RWPE1 (cell line): ENCODE data around the gene RASA3.

ENCODE experiments used
- CTCF ChIA-PET: fragments of 350-600 bp; sonication (Branson Sonifier 250); formaldehyde crosslinking; extraction: SDS; loops from one replicate; lab custom pipeline; 2021; lab: Yijun Ruan, JAX
- POLR2A ChIA-PET: fragments of 400-600 bp; formaldehyde crosslinking; extraction: SDS; loops from one replicate; lab custom pipeline; 2020; ENCODE audit warnings: antibody characterized with exemption; ENCODE audit not compliant: low non-redundant PET; lab: Yijun Ruan, JAX
- DNase-seq: peaks from one replicate; pipeline ENCODE4 v3.0.0; 2012; ENCODE audit warnings: low spot score
- H3K27ac ChIP-seq: fragments of 450-650 bp; 2 replicates; pipeline ENCODE4 v1.5.1; 2017
- TF ChIP-seq, protein P1 (sequence below): fragments of 450-650 bp; conservative IDR thresholded peaks from 2 replicates; pipeline ENCODE4 v1.5.1; 2017; ENCODE audit warnings: low read depth, mild to moderate bottlenecking

Gene RASA3

GRCh38 chr13:113939129-113939943 is 193.1 kb downstream of the RASA3 start:
- DNase-seq = no peak
- ChIA-PET POLR2A (interaction anchor here (0.6 kb wide), 1 partner anchor 118 kb away, joined by 6 read pairs; no protein-coding TSS in a partner anchor), CTCF (interaction anchor here (1.2 to 2.5 kb wide), 2 partner anchors 8 to 12 kb away, joined by 6 to 11 read pairs; no protein-coding TSS in a partner anchor)
- H3K27ac ChIP-seq = no peak overlapping the region; the same call in 1 of the 2 replicates
- TF ChIP-seq, protein P1, sequence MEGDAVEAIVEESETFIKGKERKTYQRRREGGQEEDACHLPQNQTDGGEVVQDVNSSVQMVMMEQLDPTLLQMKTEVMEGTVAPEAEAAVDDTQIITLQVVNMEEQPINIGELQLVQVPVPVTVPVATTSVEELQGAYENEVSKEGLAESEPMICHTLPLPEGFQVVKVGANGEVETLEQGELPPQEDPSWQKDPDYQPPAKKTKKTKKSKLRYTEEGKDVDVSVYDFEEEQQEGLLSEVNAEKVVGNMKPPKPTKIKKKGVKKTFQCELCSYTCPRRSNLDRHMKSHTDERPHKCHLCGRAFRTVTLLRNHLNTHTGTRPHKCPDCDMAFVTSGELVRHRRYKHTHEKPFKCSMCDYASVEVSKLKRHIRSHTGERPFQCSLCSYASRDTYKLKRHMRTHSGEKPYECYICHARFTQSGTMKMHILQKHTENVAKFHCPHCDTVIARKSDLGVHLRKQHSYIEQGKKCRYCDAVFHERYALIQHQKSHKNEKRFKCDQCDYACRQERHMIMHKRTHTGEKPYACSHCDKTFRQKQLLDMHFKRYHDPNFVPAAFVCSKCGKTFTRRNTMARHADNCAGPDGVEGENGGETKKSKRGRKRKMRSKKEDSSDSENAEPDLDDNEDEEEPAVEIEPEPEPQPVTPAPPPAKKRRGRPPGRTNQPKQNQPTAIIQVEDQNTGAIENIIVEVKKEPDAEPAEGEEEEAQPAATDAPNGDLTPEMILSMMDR = no peak

- TF ChIP-seq, protein P1 = no peak
- no peak overlapping the region; the same call in 1 of the 2 replicates for H3K27ac ChIP-seq
- ChIA-PET POLR2A (interaction anchor here (0.6 kb wide), 1 partner anchor 118 kb away, joined by 6 read pairs; no protein-coding TSS in a partner anchor), CTCF (interaction anchor here (1.2 to 2.5 kb wide), 2 partner anchors 8 to 11 kb away, joined by 6 to 11 read pairs; no protein-coding TSS in a partner anchor)
- DNase-seq = no peak
Measured at GRCh38 chr13:113938716-113939115, 193.7 kb downstream of the RASA3 start.

DNA sequence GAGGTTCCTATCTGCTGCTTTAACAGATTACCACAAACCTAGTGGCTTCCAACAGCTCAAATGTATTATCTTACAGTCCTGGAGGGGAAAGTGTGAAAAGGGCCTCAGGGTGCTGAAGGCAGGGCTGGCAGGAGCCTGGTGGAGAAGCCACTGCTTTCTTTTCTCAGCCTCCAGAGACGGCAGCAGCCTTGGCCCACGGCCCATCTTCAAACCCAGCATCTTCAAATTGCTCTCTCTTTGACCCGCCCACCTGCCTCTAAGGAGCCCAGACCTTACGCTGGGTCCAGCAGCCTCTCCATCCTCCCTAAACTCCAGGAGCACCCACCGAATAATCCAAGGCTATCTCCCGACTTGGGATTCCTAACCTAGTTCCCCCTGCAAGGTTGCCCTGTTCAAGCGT is 194.2 kb downstream of the RASA3 start:
- POLR2A ChIA-PET = no interaction called here

GRCh38 chr13:113937527-113938180 is 194.8 kb downstream of the RASA3 start:
- H3K27ac ChIP-seq = no peak overlapping the region
- ChIA-PET CTCF (interaction anchor here (2.5 kb wide), 1 partner anchor 9 kb away, joined by 11 read pairs; no protein-coding TSS in a partner anchor), POLR2A (no interaction called here)
- no peak for DNase-seq
- TF ChIP-seq, protein P1 = no peak

More for the DNA sequence above, 194.2 kb downstream of the RASA3 start:
- no peak for DNase-seq
- TF ChIP-seq, protein P1 = no peak
- no peak overlapping the region for H3K27ac ChIP-seq
- CTCF ChIA-PET = interaction anchor here (1.2 to 2.5 kb wide), 2 partner anchors 9 to 11 kb away, joined by 6 to 11 read pairs; no protein-coding TSS in a partner anchor

DNA sequence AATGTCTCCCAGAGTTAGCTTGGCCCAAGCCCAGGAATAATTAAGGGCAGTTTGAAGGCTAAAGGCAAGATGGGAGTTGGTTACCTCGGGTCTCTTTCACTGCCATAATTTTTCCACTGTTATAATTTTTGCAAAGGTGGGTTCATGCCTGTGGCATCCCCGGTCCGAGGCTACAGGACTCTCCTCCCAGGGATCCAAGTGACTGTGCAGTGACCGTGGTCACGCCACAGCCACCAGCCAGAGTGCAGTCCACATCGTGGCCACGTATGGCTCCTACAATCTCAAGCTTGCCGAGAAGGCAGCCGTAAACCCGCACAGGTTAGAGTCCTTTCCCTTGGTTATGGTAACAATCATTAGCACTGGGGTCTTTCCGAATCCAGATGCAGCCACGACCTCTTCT is 195.3 kb downstream of the RASA3 start:
- CTCF ChIA-PET = interaction anchor here (2.5 kb wide), 1 partner anchor 10 kb away, joined by 11 read pairs; no protein-coding TSS in a partner anchor
- no peak for DNase-seq
- TF ChIP-seq, protein P1 = no peak
- POLR2A ChIA-PET = no interaction called here
- no peak overlapping the region for H3K27ac ChIP-seq
